Measurements from ENCODE around the gene TAF5. TPM values are rescaled to one million over a fixed set of nuclear protein-coding genes. Genes with fewer than 3 reads are reported as not detected.

TAF5 gene
- total and polyA plus RNA-seq, 4 donors, result 0.63 to 3.1 (median 2.6) TPM

Small RNA genes within 50 kb of the gene (microRNA-seq; reads per million reads assigned to microRNA genes)
- 481 to 641 reads per million in 2 donors for gene MIR1307

Other genes with a start within 250 kb of the TAF5 start
- gene NT5C2, start 174.7 kb upstream of the TAF5 start, total RNA-seq, result 100 to 1,000 TPM in 1 of 2 donors, 10 to 100 TPM in 1; 85.9 to 102 TPM
- 10 to 100 TPM; 34.7 to 61.8 TPM for gene NT5C2, start 174.7 kb upstream of the TAF5 start, polyA plus RNA-seq
- not detected for gene RPEL1, start 122.1 kb upstream of the TAF5 start, total RNA-seq
- not detected for gene RPEL1, start 122.1 kb upstream of the TAF5 start, polyA plus RNA-seq
- gene INA, start 90.8 kb upstream of the TAF5 start, total RNA-seq, result not detected
- under 1 TPM in 1 of 2 donors, not detected in 1; 0.08 TPM for gene INA, start 90.8 kb upstream of the TAF5 start, polyA plus RNA-seq
- gene PCGF6, start 16.8 kb upstream of the TAF5 start, total RNA-seq, result 1 to 10 TPM; 8.1 to 9.7 TPM
- gene PCGF6, start 16.8 kb upstream of the TAF5 start, polyA plus RNA-seq, result 1 to 10 TPM; 6.4 to 9.8 TPM
- gene ATP5MK, start 28.5 kb downstream of the TAF5 start, total RNA-seq, result 100 to 1,000 TPM; 186 to 240 TPM
- 1,000 to 10,000 TPM in 1 of 2 donors, 100 to 1,000 TPM in 1; 657 to 1,555 TPM for gene ATP5MK, start 28.5 kb downstream of the TAF5 start, polyA plus RNA-seq
- gene PDCD11, start 28.6 kb downstream of the TAF5 start, total RNA-seq, result 10 to 100 TPM; 22.7 to 24.2 TPM
- 10 to 100 TPM in 1 of 2 donors, 1 to 10 TPM in 1; 6.0 to 11.1 TPM for gene PDCD11, start 28.6 kb downstream of the TAF5 start, polyA plus RNA-seq
- gene CALHM2, start 84.4 kb downstream of the TAF5 start, total RNA-seq, result 10 to 100 TPM; 52.8 to 81.9 TPM
- 10 to 100 TPM; 31.7 to 90.4 TPM for gene CALHM2, start 84.4 kb downstream of the TAF5 start, polyA plus RNA-seq
- not detected for gene CALHM1, start 90.9 kb downstream of the TAF5 start, total RNA-seq
- gene CALHM1, start 90.9 kb downstream of the TAF5 start, polyA plus RNA-seq, result not detected
- not detected for gene CALHM3, start 111.3 kb downstream of the TAF5 start, total RNA-seq
- not detected for gene CALHM3, start 111.3 kb downstream of the TAF5 start, polyA plus RNA-seq
- gene NEURL1, start 125.7 kb downstream of the TAF5 start, total RNA-seq, result under 1 TPM; 0.16 to 0.18 TPM
- 1 to 10 TPM in 1 of 2 donors, under 1 TPM in 1; 0.51 to 2.8 TPM for gene NEURL1, start 125.7 kb downstream of the TAF5 start, polyA plus RNA-seq